AG09309 (cell line): ENCODE results near the gene SEC61A1.
A peak's percentile ranks its signal among the peaks of the same experiment; 100 is the strongest.

Source experiments
- DNase-seq: peaks from one replicate; pipeline ENCODE4 v3.0.0-alpha.2; 2010; ENCODE audit warnings: low read depth
- H3K4me3 ChIP-seq: 2 replicates; pipeline ENCODE4 v1.5.1; 2011; ENCODE audit warnings: mild to moderate bottlenecking, low read depth, low read length, moderate library complexity; ENCODE audit not compliant: control insufficient read depth
- TF ChIP-seq, protein P1 (sequence below): IDR thresholded peaks from 2 replicates; pipeline ENCODE4 v1.5.1; 2011; ENCODE audit warnings: mild to moderate bottlenecking, low read depth, low read length, inconsistent platforms; ENCODE audit not compliant: insufficient read depth, control insufficient read depth; ENCODE audit errors: missing control alignments

Gene SEC61A1

DNA sequence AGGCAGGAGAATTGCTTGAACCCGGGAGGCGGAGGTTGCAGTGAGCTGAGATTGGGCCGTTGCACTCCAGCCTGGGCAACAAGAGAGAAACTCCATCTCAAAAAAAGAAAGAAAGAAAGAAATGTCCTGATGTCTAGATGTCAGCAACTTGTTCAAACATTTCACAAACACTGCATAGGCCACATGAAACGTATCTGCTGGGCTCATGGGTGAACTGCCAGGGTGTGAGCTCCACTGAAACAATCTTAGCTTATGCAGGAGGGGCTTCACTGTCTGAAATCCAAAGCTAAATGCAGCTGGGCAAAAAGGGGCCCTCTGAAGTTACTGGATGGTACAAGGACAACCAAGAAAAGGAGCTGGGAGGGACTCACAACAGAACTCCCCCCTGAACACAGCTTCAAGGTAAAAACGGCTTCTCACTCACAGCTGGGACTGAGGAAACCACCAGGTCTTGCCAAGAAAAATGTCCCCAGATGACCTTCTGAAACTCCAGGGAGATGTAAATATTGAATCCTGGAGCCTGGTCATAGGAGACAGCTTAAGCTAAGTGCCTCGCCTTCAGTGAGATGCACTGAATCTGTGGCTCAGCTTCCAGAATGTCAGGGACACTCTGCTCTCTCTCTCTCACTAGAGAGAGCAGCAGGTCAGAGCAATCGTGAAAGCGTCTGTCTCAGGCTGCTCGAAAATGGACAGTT is 31.9 kb downstream of the SEC61A1 start:
- no peak overlapping the region for H3K4me3 ChIP-seq
- DNase-seq = no peak
- TF ChIP-seq, protein P1, sequence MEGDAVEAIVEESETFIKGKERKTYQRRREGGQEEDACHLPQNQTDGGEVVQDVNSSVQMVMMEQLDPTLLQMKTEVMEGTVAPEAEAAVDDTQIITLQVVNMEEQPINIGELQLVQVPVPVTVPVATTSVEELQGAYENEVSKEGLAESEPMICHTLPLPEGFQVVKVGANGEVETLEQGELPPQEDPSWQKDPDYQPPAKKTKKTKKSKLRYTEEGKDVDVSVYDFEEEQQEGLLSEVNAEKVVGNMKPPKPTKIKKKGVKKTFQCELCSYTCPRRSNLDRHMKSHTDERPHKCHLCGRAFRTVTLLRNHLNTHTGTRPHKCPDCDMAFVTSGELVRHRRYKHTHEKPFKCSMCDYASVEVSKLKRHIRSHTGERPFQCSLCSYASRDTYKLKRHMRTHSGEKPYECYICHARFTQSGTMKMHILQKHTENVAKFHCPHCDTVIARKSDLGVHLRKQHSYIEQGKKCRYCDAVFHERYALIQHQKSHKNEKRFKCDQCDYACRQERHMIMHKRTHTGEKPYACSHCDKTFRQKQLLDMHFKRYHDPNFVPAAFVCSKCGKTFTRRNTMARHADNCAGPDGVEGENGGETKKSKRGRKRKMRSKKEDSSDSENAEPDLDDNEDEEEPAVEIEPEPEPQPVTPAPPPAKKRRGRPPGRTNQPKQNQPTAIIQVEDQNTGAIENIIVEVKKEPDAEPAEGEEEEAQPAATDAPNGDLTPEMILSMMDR = no peak

DNA sequence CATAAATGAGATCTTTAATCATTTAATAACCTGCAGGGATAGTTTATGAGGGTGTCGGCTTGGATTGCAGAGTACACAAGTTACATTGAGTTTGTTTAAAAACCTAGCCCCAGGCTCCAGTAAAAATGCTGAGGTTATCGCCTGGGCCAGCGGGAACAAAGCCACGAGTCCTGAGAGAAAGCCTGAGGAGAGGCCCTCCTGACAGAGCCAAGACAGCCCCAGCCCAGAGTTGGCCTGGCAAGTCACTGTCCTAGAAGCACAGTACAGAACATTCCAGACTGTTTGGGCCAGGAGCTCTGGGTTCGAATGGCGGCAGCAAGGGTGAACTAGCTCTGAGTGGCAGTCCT is 32.4 kb downstream of the SEC61A1 start:
- no peak overlapping the region for H3K4me3 ChIP-seq
- no peak for DNase-seq
- TF ChIP-seq, protein P1 = no peak

DNA sequence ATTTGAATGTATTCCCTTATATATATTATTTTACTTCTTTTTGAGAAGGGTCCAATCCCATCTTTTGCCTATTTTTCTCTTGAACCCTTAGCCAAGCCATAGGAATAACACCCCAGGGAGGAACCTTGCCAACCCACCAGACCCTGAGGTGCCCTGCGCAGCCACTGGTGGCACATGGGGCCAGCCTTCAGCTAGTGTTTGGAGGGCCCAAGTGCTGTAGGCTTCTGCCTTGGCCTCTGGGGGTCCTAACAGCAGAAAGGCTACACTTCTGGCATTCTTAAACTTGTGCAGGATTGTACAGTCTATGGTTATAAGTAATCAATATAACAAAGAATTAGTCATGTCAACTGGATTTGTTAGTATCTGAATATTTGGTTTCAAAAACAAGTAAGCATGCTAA is 36.9 kb downstream of the SEC61A1 start:
- TF ChIP-seq, protein P1 = no peak
- no peak overlapping the region for H3K4me3 ChIP-seq
- DNase-seq = no peak

DNA sequence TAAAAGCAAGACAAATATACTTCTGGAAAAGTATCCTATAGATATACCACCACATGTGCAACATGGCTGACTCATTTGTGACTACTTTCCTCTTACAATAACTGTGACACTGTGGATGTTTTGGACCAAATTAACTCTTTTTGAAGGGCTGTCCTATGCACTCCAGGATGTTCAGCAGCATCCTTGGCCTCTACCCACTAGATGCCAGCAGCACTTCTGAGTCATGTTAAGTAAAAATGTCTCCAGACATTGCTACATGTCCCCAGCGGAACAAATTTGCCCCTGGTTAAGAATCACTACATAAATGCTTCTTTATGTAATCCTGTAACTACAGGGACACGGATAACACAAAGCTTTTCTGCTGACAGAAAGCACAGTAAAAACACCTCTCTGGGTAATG is 39.3 kb downstream of the SEC61A1 start:
- no peak for DNase-seq
- TF ChIP-seq, protein P1 = no peak
- H3K4me3 ChIP-seq = no peak overlapping the region

DNA sequence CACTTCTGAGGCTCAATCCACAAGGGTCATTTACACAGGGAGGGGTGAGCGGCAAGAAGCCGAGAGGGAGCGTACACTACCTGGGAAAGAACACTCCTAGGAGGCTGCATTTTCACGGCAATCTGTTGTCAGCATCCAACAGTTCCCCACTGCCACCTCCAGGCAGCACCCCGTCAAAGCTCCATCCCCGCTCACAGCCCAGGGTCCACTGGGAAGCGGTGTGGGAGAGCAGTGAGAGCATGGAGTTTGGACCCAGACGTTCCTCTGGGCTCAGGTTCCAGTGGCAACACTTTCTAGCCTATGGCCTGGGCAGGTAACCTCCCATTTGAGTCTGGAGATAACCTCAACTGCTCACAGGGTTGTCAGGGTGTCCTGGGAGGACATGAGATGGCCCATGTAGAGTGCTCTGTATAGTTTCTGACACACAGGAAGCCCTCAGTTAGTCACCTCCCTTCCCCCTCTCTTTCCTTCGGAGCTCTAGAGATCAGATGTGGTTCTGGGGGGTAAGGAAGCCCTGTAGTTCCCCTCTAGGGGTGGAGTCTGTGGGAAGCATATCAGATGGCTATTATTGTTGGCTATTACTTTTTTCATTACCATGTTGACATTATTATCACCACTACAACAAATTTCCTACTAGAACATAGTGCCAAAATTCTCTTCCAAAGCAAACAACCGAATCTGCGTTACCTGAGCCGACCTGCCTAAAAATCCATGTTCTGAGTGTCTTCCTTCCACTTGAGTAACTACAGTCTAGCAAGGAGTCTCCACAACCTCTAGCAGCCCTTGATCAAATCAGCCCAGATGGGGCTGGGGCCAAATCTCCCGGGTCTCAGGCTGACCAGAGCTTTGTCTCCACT is 42.3 kb downstream of the SEC61A1 start:
- no peak for DNase-seq
- TF ChIP-seq, protein P1 = no peak
- H3K4me3 ChIP-seq = no peak overlapping the region

DNA sequence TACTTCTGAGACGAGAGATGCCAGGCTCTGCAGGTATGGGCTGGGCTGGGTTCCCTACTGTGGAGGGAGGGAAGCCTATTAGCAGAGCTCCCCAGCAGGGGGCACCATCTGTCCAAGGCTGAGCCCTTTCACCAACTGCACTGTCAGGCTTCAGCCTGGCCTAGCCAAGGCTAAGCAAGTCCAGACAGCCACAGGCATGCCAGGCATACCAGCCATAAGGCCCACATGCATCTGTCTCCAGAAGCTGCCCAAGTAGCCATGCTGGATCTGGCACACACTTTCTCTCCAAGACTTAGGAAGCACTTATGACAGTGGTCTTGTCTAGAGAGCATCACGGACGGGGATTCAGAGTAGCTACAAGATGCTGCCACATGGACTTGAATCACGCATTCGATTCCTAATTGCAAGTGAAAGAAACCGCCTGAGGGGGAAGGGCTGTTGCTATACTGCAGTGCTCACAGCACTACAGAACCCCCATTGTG is 43.0 kb downstream of the SEC61A1 start:
- TF ChIP-seq, protein P1 = peak; percentile 94
- no peak overlapping the region for H3K4me3 ChIP-seq
- DNase-seq = peak; percentile 74
